GM12878 (cell line): Measurements from ENCODE around the gene BBS1. TPM values are rescaled to one million over a fixed set of nuclear protein-coding genes. Genes with fewer than 3 reads are reported as not detected.

Source experiments
- ATAC-seq: fragments of 200-7000 bp; cut with Tn5 transposase; 3 replicates; pipeline ENCODE4 v1.9.1; 2020; ENCODE audit warnings: mild to moderate bottlenecking, moderate library complexity
- Bru-seq: library from RNA; stranded (reverse); fragments of 400-500 nt; gene quantifications from one replicate; lab custom pipeline; 2021; lab: Mats Ljungman, UMichigan
- BruChase-seq, 2 experiments: library from RNA; stranded (reverse); fragments of 400-500 nt; gene quantifications; one replicate each; lab custom pipeline; 2021; lab: Mats Ljungman, UMichigan
- BruUV-seq: library from RNA; stranded (reverse); fragments of 400-500 nt; replicated peaks from 2 replicates; lab custom pipeline; 2021; lab: Mats Ljungman, UMichigan
- CTCF ChIA-PET: fragments of 300-600 bp; sonication (Branson Sonifier 250); formaldehyde crosslinking; extraction: SDS; loops from one replicate; lab custom pipeline; 2021; ENCODE audit warnings: inconsistent platforms; lab: Yijun Ruan, JAX
- POLR2A ChIA-PET: fragments of 350-600 bp; formaldehyde crosslinking; extraction: SDS; loops from one replicate; lab custom pipeline; 2021; ENCODE audit warnings: inconsistent platforms; lab: Charles Lee
- RAD21 ChIA-PET: fragments of 300-600 bp; sonication (Branson Sonifier 250); formaldehyde crosslinking; loops from one replicate; lab custom pipeline; 2023; ENCODE audit warnings: antibody characterized with exemption; ENCODE audit not compliant: unreplicated experiment; lab: Charles Lee
- SMC1A ChIA-PET: fragments of 300-600 bp; sonication (Branson Sonifier 250); formaldehyde crosslinking; loops from one replicate; lab custom pipeline; 2023; ENCODE audit not compliant: unreplicated experiment, uncharacterized antibody; lab: Charles Lee
- DNase-seq: peaks from one replicate; pipeline ENCODE4 v3.0.0-alpha.2; 2011; ENCODE audit warnings: low read depth, low spot score
- FAIRE-seq: peaks from 3 replicates; lab custom pipeline; 2011; peaks lifted over from hg19 to GRCh38; lab: Jason Lieb, UNC
- H2AFZ ChIP-seq: 2 replicates; pipeline ENCODE4 v1.6.0; 2011; ENCODE audit warnings: low read depth, low read length, control low read depth; ENCODE audit not compliant: control insufficient read depth
- H3K27ac ChIP-seq: 2 replicates; pipeline ENCODE4 v1.5.1; 2011; ENCODE audit warnings: control low read depth; ENCODE audit not compliant: control insufficient read depth, insufficient read depth
- H3K27me3 ChIP-seq, 2 experiments: replicated peaks in 1 of 2; 2 replicates each; pipeline versions ENCODE4 v1.6.0 to v1.6.1; 2011; ENCODE audit warnings: low read length in 1 of 2; ENCODE audit not compliant: control insufficient read depth in 2 of 2, insufficient read depth in 2 of 2
- H3K36me3 ChIP-seq, 2 experiments: 2 replicates each; pipeline ENCODE4 v1.5.1; 2011; ENCODE audit warnings: low read length in 1 of 2; ENCODE audit not compliant: control insufficient read depth in 2 of 2, insufficient read depth in 2 of 2
- H3K4me1 ChIP-seq: 2 replicates; pipeline ENCODE4 v1.6.1; 2011; ENCODE audit warnings: mild to moderate bottlenecking, low read length, moderate library complexity, mixed read lengths; ENCODE audit not compliant: control insufficient read depth, insufficient read depth
- H3K4me2 ChIP-seq: 2 replicates; pipeline ENCODE4 v1.6.0; 2011; ENCODE audit warnings: control low read depth; ENCODE audit not compliant: control insufficient read depth, insufficient read depth
- H3K4me3 ChIP-seq: fragments of 200-600 bp; sonication (generic); 2 replicates; pipeline ENCODE4 v1.5.1; 2016
- H3K79me2 ChIP-seq: 2 replicates; pipeline ENCODE4 v1.6.0; 2011; ENCODE audit warnings: low read length; ENCODE audit not compliant: control insufficient read depth, insufficient read depth
- H3K9ac ChIP-seq: 2 replicates; pipeline ENCODE4 v1.8.0; 2011; ENCODE audit warnings: low read length, control low read depth, mixed read lengths; ENCODE audit not compliant: control insufficient read depth, insufficient read depth
- H3K9me3 ChIP-seq: replicated peaks from 3 replicates; pipeline ENCODE4 v1.5.1; 2011; ENCODE audit warnings: mild to moderate bottlenecking, low read length; ENCODE audit not compliant: control insufficient read depth, insufficient read depth
- H4K20me1 ChIP-seq: 2 replicates; pipeline ENCODE4 v1.6.0; 2011; ENCODE audit not compliant: control insufficient read depth, insufficient read depth
- CBFB ChIP-seq: IDR thresholded peaks from 2 replicates; pipeline ENCODE4 v1.6.1; 2016; ENCODE audit warnings: antibody characterized with exemption, low read depth
- CBX3 ChIP-seq: fragments of 200-600 bp; sonication (generic); IDR thresholded peaks from 2 replicates; pipeline ENCODE4 v1.6.1; 2016; ENCODE audit warnings: low read depth, borderline replicate concordance
- CREM ChIP-seq: IDR thresholded peaks from 2 replicates; pipeline ENCODE4 v1.6.1; 2014; ENCODE audit warnings: antibody characterized with exemption, low read depth
- HCFC1 ChIP-seq: fragments of 150-350 bp; IDR thresholded peaks from 2 replicates; pipeline ENCODE4 v1.6.1; 2014; ENCODE audit warnings: low read length
- KLF5 ChIP-seq: fragments of 450-650 bp; IDR thresholded peaks from 2 replicates; pipeline ENCODE4 v1.6.1; 2014; ENCODE audit warnings: mild to moderate bottlenecking; ENCODE audit not compliant: partially characterized antibody
- MTA3 ChIP-seq: IDR thresholded peaks from 2 replicates; pipeline ENCODE4 v1.6.1; 2012; ENCODE audit warnings: low read length, inconsistent platforms, borderline replicate concordance
- MXI1 ChIP-seq: fragments of 150-350 bp; IDR thresholded peaks from 2 replicates; pipeline ENCODE4 v1.6.1; 2011; ENCODE audit warnings: low read depth, mild to moderate bottlenecking, inconsistent platforms, low read length, improper control_type of control experiment
- NBN ChIP-seq: fragments of 450-650 bp; IDR thresholded peaks from 2 replicates; pipeline ENCODE4 v1.6.1; 2016
- POLR2AphosphoS5 ChIP-seq: IDR thresholded peaks from 2 replicates; pipeline ENCODE4 v1.6.1; 2011; ENCODE audit warnings: mild to moderate bottlenecking, low read length, inconsistent platforms
- RUNX3 ChIP-seq: IDR thresholded peaks from 2 replicates; pipeline ENCODE4 v1.6.1; 2012; ENCODE audit warnings: low read length, inconsistent platforms
- SMAD5 ChIP-seq: IDR thresholded peaks from 2 replicates; pipeline ENCODE4 v1.6.1; 2016; ENCODE audit warnings: antibody characterized with exemption, low read depth
- SMARCA5 ChIP-seq: fragments of 450-650 bp; IDR thresholded peaks from 2 replicates; pipeline ENCODE4 v1.6.1; 2017; ENCODE audit warnings: mild to moderate bottlenecking
- SUPT20H ChIP-seq: IDR thresholded peaks from 2 replicates; pipeline ENCODE4 v1.6.1; 2011; ENCODE audit warnings: low read depth, mild to moderate bottlenecking, low read length, moderate library complexity, borderline replicate concordance; ENCODE audit not compliant: control insufficient read depth
- TCF12 ChIP-seq: IDR thresholded peaks from 2 replicates; pipeline ENCODE4 v1.6.1; 2011; ENCODE audit warnings: low read depth, mild to moderate bottlenecking, low read length
- TCF7 ChIP-seq: IDR thresholded peaks from 2 replicates; pipeline ENCODE4 v1.6.1; 2014; ENCODE audit warnings: antibody characterized with exemption, borderline replicate concordance
- WRNIP1 ChIP-seq: IDR thresholded peaks from 2 replicates; pipeline ENCODE4 v1.6.1; 2011; ENCODE audit warnings: low read depth, low read length, improper control_type of control experiment, borderline replicate concordance
- ZNF622 ChIP-seq: fragments of 450-650 bp; IDR thresholded peaks from 2 replicates; pipeline ENCODE4 v1.6.1; 2017; ENCODE audit warnings: mild to moderate bottlenecking, inconsistent platforms
- WGBS: methylation state at CpG from one replicate; pipeline ENCODE4 v1.1.6; 2016; ENCODE audit warnings: low lambda C conversion rate; ENCODE audit not compliant: insufficient replicate concordance, insufficient coverage; ENCODE audit errors: missing lambda C conversion rate; 5-methylcytosine and 5-hydroxymethylcytosine counted together
- in situ Hi-C: fragments of 300-500 bp; cut with MboI; formaldehyde crosslinking; loops from 9 replicates; pipeline ENCODE4 v1.14.3; 2018; ENCODE audit warnings: mixed read lengths
- intact Hi-C: fragments of 100-400 bp; cut with micrococcal nuclease; formaldehyde crosslinking; loops from one replicate; pipeline ENCODE4 v1.14.2; 2022; ENCODE audit not compliant: unreplicated experiment
- long read RNA-seq, 2 experiments: library from polyadenylated mRNA; unstranded; transcript quantifications; one replicate each; pipeline ENCODE4 v2.0.0, GENCODE V29; 2019 to 2020
- polyA minus RNA-seq, 3 experiments: library from RNA; depleted of rRNA, polyadenylated mRNA; stranded (reverse); fragments of >200 nt; gene quantifications; 2 replicates each; pipeline ENCODE4 v1.2.3, GENCODE V29; 2011
- polyA plus RNA-seq, 11 experiments: library from polyadenylated mRNA; depleted of rRNA in 4 of 11; unstranded in 6 of 11; stranded (reverse) in 5 of 11; fragments of >200 nt; fragmentation: Nextera tagmentation in 4 of 11; fragmentation: Illumina TruSeq in 1 of 11; extraction: Ambion mirVana in 4 of 11; extraction: Trizol in 1 of 11; gene quantifications; 1 replicate in 1 of 11; 2 replicates in 10 of 11; pipeline versions ENCODE4 v1.2.1 to v1.2.3, GENCODE V29; 2011 to 2016; ENCODE audit warnings: inconsistent platforms in 2 of 11, missing spikeins in 2 of 11, low read depth in 1 of 11
- total RNA-seq, 4 experiments: library from RNA; depleted of rRNA in 3 of 4; stranded (reverse); fragments of >200 nt in 3 of 4; fragmentation: Illumina TruSeq in 1 of 4; extraction: Trizol in 1 of 4; gene quantifications; 2 replicates each; pipeline versions ENCODE4 v1.2.1 to v1.2.3, GENCODE V29; 2013 to 2021
- TF ChIP-seq, protein P1 (sequence below): fragments of 450-650 bp; IDR thresholded peaks from 2 replicates; pipeline ENCODE4 v1.6.1; 2017; ENCODE audit warnings: low read depth, mild to moderate bottlenecking, moderate library complexity
- TF ChIP-seq, protein P2 (sequence below): IDR thresholded peaks from 2 replicates; pipeline ENCODE4 v1.6.1; 2012; ENCODE audit warnings: low read depth, low read length, improper control_type of control experiment

Gene BBS1
- total RNA-seq (2013; cell fraction: nucleolus; rRNA removed), result 122 and 129 TPM in 2 replicates
- total RNA-seq (2014; rRNA removed), result 9.0 and 10.7 TPM in 2 replicates
- 6.5 TPM in 2 replicates for total RNA-seq (2014; rRNA removed; fragmentation: Illumina TruSeq; extraction: Trizol)
- 9.9 and 13.1 TPM in 2 replicates for total RNA-seq (2021)
- 7.0 TPM for polyA plus RNA-seq (2011; ENCODE audit: low read depth)
- polyA plus RNA-seq (2011; rRNA removed), result 9.1 and 12.1 TPM in 2 replicates
- polyA plus RNA-seq (2011; cell fraction: cytosol; rRNA removed), result 14.0 and 15.0 TPM in 2 replicates
- polyA plus RNA-seq (2011; cell fraction: nucleus; rRNA removed), result 48.4 and 50.1 TPM in 2 replicates
- polyA plus RNA-seq (2012), result 8.3 and 10.4 TPM in 2 replicates
- polyA plus RNA-seq (2014; fragmentation: Illumina TruSeq; extraction: Trizol), result 7.0 and 9.0 TPM in 2 replicates
- polyA plus RNA-seq (2014; fragmentation: Nextera tagmentation; extraction: Ambion mirVana), result 1 to 10 TPM; 2.5 to 3.1 TPM
- polyA plus RNA-seq (2014; rRNA removed), result 12.9 and 14.7 TPM in 2 replicates
- 1 to 10 TPM; 6.7 to 8.3 TPM for polyA plus RNA-seq (2016; fragmentation: Nextera tagmentation; extraction: Ambion mirVana)
- 15.5 and 21.1 TPM in 2 replicates for polyA minus RNA-seq (2011; rRNA and poly(A)+ RNA removed)
- 5.2 and 7.0 TPM in 2 replicates for polyA minus RNA-seq (2011; cell fraction: cytosol; rRNA and poly(A)+ RNA removed)
- polyA minus RNA-seq (2011; cell fraction: nucleus; rRNA and poly(A)+ RNA removed), result 20.2 and 27.0 TPM in 2 replicates
- percentile 61 among the genes with signal in this experiment for Bru-seq, nascent RNA
- percentile 67 among the genes with signal in this experiment for BruChase-seq, experiment 1, labeled RNA remaining after a 6-hour chase
- BruChase-seq, experiment 2, labeled RNA remaining after a 2-hour chase, result percentile 67 among the genes with signal in this experiment
- long read RNA-seq, experiment 1, partial matches to known transcripts, result 1 of 4 reads
- long read RNA-seq, experiment 1, other reads (novel, unspliced or antisense), result 1 of 4 reads
- long read RNA-seq, experiment 2, partial matches to known transcripts, result 0 of 3 reads
- long read RNA-seq, experiment 2, other reads (novel, unspliced or antisense), result 3 of 3 reads

- H3K4me2 ChIP-seq, result peak within 1 kb of the TSS; percentile 69
- H3K9me3 ChIP-seq, result no peaks in the 10 kb centered on the region
- intact Hi-C loops, result no loop called here
- POLR2A ChIA-PET, result interaction anchor here (0.6 to 0.7 kb wide), 2 partner anchors 26 to 44 kb away, joined by 3 to 4 read pairs; partner anchors contain the start of gene PELI3
- SMC1A ChIA-PET, result no interaction called here
- peak; percentile 100 for ATAC-seq
- CTCF ChIA-PET, result interaction anchor here (0.7 to 2.2 kb wide), 3 partner anchors 30 to 167 kb away, joined by 3 to 5 read pairs (median 5); partner anchors contain the start of genes DPP3 and RBM4B
- H2AFZ ChIP-seq, result peak within 1 kb of the TSS; percentile 96
- no peaks in the 10 kb centered on the region for H3K27me3 ChIP-seq
- H3K4me1 ChIP-seq, result no peaks in the 10 kb centered on the region
- FAIRE-seq, result peak; percentile 96
- peak; percentile 17 for DNase-seq
- RAD21 ChIA-PET, result interaction anchor here (1.1 to 1.2 kb wide), 2 partner anchors 9 to 171 kb away, joined by 3 read pairs; no protein-coding TSS in a partner anchor
- under 1% methylated on average over 31 of the region's 31 CpGs for WGBS
- in situ Hi-C loops, result no loop called here
- H3K9ac ChIP-seq, result peak within 1 kb of the TSS; percentile 58
- peak within 1 kb of the TSS; percentile 89 for H3K4me3 ChIP-seq
- peak within 1 kb of the TSS; percentile 30; the same call in 1 of the 2 replicates for H3K27ac ChIP-seq
- no TSS peak for BruUV-seq
- no peaks in the 10 kb centered on the region for H4K20me1 ChIP-seq
- peaks cover 0 to under 1% of the 10 kb centered on the region in 2 experiments; a peak in 2 of 4 replicates for H3K36me3 ChIP-seq
- peaks cover 2% of the 10 kb centered on the region; the same call in 1 of the 2 replicates for H3K79me2 ChIP-seq
- TF ChIP-seq CBX3 (no peak), POLR2AphosphoS5 (peak; percentile 83), SUPT20H (no peak), SMAD5 (no peak), SMARCA5 (peak; percentile 88; the same call in 1 of the 2 replicates), WRNIP1 (peak; percentile 95; the same call in 1 of the 2 replicates), HCFC1 (peak; percentile 82), MXI1 (peak; percentile 97), TCF7 (no peak), RUNX3 (no peak), CBFB (peak; percentile 65; the same call in 1 of the 2 replicates), TCF12 (0 out of 2 replicates have a peak, but pooled peaks have one; percentile 16), MTA3 (no peak), ZNF622 (no peak), CREM (peak; percentile 56; the same call in 1 of the 2 replicates), KLF5 (peak; percentile 35), NBN (0 out of 2 replicates have a peak, but pooled peaks have one; percentile 33)
- TF ChIP-seq, protein P1, sequence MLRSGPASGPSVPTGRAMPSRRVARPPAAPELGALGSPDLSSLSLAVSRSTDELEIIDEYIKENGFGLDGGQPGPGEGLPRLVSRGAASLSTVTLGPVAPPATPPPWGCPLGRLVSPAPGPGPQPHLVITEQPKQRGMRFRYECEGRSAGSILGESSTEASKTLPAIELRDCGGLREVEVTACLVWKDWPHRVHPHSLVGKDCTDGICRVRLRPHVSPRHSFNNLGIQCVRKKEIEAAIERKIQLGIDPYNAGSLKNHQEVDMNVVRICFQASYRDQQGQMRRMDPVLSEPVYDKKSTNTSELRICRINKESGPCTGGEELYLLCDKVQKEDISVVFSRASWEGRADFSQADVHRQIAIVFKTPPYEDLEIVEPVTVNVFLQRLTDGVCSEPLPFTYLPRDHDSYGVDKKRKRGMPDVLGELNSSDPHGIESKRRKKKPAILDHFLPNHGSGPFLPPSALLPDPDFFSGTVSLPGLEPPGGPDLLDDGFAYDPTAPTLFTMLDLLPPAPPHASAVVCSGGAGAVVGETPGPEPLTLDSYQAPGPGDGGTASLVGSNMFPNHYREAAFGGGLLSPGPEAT, result peak; percentile 95
- TF ChIP-seq, protein P2, sequence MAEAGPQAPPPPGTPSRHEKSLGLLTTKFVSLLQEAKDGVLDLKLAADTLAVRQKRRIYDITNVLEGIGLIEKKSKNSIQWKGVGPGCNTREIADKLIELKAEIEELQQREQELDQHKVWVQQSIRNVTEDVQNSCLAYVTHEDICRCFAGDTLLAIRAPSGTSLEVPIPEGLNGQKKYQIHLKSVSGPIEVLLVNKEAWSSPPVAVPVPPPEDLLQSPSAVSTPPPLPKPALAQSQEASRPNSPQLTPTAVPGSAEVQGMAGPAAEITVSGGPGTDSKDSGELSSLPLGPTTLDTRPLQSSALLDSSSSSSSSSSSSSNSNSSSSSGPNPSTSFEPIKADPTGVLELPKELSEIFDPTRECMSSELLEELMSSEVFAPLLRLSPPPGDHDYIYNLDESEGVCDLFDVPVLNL, result peak; percentile 42; the same call in 1 of the 2 replicates
Observed at GRCh38 chr11:66510271-66510989, at the start of gene BBS1. Gene BBS1 (plus strand): TSS chr11:66510635. CDS start chr11:66510660, 25 bp downstream.
